Measurements from ENCODE around the gene CDH11. TPM values are rescaled to one million over a fixed set of nuclear protein-coding genes. Genes with fewer than 3 reads are reported as not detected.

The CDH11 gene
- total RNA-seq, 4 donors from 2014 or later = 12.4 to 60.8 (median 37.3) TPM

- TF ChIP-seq CTCF (IDR thresholded peaks at IDR 0.05; ENCODE audit: low read depth) = no peak
These were observed 170.7 kb downstream of the CDH11 start for GRCh38 chr16:64951193-64951592.

DNA sequence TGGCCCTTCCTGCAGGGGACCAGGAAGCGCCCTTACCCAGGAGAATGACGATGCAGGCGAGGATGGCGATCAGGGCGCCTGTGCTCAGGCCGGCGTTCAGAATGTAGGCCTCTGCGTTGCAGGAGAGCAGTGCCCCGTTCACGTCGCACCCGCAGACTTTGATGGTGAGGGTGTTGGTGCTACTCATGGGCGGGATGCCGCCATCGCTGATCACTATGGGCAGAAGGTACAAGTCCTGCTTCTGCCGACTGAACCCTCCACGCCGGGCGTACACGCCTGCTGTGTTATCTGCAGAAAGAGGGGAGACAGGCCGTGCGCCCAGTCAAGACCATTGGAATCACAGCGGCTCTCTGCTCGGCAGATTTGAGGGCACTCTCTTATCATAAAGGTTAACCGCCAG, 171.1 kb downstream of the CDH11 start:
- no peak for TF ChIP-seq CTCF (IDR thresholded peaks at IDR 0.05; ENCODE audit: low read depth)

DNA sequence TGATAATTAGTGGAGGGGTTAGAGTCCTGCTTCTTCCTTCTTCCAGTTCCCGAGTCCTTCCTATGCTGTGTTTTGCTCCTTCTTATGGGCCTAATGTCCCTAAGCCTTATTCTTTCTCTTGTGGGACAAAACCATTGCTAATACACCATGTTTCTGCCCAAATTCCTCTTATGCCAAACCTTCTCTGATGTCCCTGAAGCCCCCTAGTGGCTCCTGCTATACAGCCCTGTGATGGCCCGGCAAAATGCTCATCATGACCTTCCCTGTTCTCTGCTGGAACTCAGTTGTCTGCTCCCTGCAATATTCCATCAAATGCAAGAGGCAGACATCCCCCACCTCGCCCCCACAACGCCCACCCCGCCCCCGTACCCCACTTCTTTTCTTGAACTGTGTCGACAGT, 171.6 kb downstream of the CDH11 start:
- no peak for TF ChIP-seq CTCF (IDR thresholded peaks at IDR 0.05; ENCODE audit: low read depth)

GRCh38 chr16:64948056-64948455, 173.8 kb downstream of the CDH11 start:
- no peak for TF ChIP-seq CTCF (IDR thresholded peaks at IDR 0.05; ENCODE audit: low read depth)

DNA sequence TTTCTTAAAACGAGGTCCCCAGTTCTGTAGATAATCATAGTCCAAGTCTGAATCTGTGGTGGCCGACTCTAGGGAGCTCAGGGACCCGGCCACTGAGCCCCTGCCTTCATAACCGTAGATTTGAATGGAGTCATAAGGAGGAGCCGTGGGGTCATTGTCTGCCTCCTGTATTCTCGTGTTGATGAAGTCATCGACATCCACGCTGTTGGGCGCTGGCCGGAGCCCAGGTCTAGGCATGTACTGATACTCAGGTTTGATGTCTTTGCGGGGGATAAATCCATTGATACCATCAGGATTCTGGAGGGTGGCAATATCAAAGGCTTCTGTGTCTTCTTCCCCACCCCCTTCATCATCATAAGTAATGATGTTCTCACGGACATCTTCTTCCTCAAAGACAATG, 174.2 kb downstream of the CDH11 start:
- no peak for TF ChIP-seq CTCF (IDR thresholded peaks at IDR 0.05; ENCODE audit: low read depth)

GRCh38 chr16:64933885-64934284, 188.0 kb downstream of the CDH11 start:
- no peak for TF ChIP-seq CTCF (IDR thresholded peaks at IDR 0.05; ENCODE audit: low read depth)

DNA sequence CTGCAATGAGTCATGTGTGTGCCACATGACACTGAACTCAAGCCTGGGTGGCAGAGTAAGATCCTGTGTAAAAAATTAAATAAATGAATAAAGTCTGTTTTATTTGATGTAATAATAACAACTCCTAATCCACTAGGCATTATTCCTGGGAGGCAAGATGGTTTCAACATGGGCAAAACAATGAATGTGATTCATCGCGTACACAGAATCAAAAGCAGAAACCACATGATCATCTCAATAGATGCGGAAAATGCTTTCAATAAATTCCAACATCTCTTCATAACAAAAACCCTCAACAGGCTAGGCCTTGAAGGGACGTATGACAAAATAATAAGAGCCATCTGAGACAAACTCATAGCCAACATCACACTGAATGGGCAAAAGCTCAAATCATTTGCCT, 195.4 kb downstream of the CDH11 start:
- no peak for TF ChIP-seq CTCF (IDR thresholded peaks at IDR 0.05; ENCODE audit: low read depth)
